Muscle layer of colon (tissue), 2 donors: ENCODE measurements around the gene CTRB1.
A peak's percentile ranks its signal among the peaks of the same experiment; 100 is the strongest.
"Not testable (repeated sequence)": the region's sequence is repeated elsewhere in the genome, so short reads cannot be mapped to it uniquely, and the experiment has no call there.

Source experiments
- H3K27ac ChIP-seq: one replicate; pipeline ENCODE4 v1.7.0; 2013; ENCODE audit warnings: low read depth, mild to moderate bottlenecking, low read length, moderate library complexity
- H3K27me3 ChIP-seq, 2 donors: one replicate each; pipeline ENCODE4 v1.7.0; 2013; ENCODE audit warnings: low read length in 2 of 2, mild to moderate bottlenecking in 2 of 2; ENCODE audit not compliant: insufficient read depth in 2 of 2, control insufficient read depth in 1 of 2
- H3K36me3 ChIP-seq: one replicate; pipeline ENCODE4 v1.7.0; 2013; ENCODE audit warnings: mild to moderate bottlenecking, low read length; ENCODE audit not compliant: insufficient read depth
- H3K4me1 ChIP-seq: one replicate; pipeline ENCODE4 v1.7.0; 2013; ENCODE audit warnings: mild to moderate bottlenecking, low read length; ENCODE audit not compliant: insufficient read depth
- H3K4me3 ChIP-seq, 2 donors: one replicate each; pipeline ENCODE4 v1.7.0; 2013; ENCODE audit warnings: low read length in 2 of 2, low read depth in 1 of 2, mild to moderate bottlenecking in 1 of 2, moderate library complexity in 1 of 2
- H3K9ac ChIP-seq: one replicate; pipeline ENCODE4 v1.7.0; 2013; ENCODE audit warnings: low read length
- H3K9me3 ChIP-seq: one replicate; pipeline ENCODE4 v1.7.0; 2013; ENCODE audit warnings: mild to moderate bottlenecking, low read length
- donor health status: abdominal sarcoma.
- donor health status: Adenocarcinoma of cecum.

The CTRB1 gene

DNA sequence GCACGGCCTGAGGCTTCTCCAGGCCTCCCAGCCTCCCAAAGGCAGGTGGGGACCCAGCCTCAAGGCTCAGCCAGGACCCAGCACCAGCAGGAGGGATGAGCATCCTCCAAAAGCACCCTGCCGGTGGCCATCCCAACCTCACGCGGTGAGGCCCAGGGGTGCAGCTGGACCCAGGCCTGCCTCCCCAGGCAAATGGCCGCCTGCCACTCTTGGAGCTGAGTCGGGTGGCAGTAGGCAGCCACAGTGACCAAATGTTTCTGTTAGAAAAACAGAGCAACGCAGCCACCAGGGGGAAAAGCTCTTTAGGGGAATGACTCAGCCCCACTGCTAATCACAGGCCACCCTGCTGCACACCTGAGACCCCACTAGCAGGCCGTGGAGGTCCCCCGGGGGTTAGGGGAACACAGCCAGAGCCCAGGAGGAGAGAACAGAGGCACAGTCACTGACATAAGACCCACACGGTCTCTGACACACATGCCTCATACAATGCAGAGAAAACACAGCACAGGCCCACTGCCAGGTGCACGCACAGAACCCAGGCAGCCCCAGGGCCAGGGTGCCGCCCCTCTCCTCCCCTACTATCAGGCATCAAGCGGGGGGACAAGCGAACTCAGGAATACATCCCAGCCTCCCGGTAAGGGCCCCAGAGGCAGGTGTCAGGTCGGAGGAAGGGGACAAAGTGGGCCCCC is 20.2 kb downstream of the CTRB1 start:
- Histone ChIP-seq H3K4me3 (no peak overlapping the region), H3K27ac (peak overlapping the region; percentile 73), H3K36me3 (peaks cover 22% of the 10 kb centered on the region), H3K27me3 (no peaks in the 10 kb centered on the region), H3K9me3 (no peaks in the 10 kb centered on the region), H3K4me1 (peaks cover 33% of the 10 kb centered on the region), H3K9ac (peak overlapping the region; percentile 1)

DNA sequence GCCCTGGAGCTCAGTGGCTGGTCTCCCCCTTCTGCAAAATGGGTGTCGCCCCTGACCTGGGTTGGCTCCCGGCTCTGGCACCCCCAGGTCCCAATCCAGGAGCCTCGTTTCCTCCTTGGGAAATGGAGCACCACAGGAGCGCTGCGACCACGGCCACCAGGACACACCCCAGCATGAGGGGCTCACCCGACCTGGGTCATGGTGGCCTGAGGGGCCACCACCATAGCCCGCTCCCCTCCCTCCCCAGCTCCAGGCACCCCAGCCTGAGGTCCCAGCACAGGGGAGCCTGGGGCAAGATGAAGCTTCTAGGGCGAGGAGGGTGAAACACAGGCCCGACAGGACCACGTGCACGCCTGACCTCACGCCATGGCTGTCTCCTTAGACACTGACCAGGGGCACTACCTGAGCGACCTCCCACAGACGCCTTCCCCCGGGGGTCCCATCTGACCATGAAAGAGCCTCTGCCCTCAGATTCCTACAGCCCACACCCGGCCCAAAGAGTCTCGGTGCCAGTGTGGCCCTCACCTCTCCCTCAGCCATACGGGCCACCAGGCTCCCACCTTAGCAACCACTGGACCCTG is 20.8 kb downstream of the CTRB1 start:
- H3K27me3 ChIP-seq: no peaks in the 10 kb centered on the region
- H3K27ac ChIP-seq: no peak overlapping the region
- peaks cover 22% of the 10 kb centered on the region for H3K36me3 ChIP-seq
- peaks cover 34% of the 10 kb centered on the region for H3K4me1 ChIP-seq
- no peaks in the 10 kb centered on the region for H3K9me3 ChIP-seq
- peak overlapping the region; percentile 1 for H3K9ac ChIP-seq
- H3K4me3 ChIP-seq: no peak overlapping the region

DNA sequence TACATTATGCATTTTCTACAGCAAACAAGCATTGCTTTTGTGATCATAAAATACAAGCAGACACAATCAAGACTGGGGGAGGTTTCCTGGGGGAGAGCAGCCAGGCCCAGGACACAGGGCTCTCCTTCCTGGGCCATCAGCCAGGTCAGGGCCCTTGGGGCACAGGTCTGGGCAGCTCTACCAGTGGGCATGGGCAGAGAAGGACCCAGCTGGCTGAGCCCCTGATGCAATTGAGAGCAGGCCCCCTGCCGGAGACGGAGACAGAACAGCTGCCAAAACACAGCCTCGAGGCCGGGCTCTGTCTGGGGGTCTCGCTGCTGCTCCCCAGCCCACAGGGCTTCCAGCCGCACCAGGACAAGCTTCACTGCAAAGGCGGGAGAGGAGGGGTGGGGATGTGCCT is 21.8 kb downstream of the CTRB1 start:
- not testable (repeated sequence) for H3K4me3 ChIP-seq, H3K9me3 ChIP-seq, H3K27me3 ChIP-seq, H3K27ac ChIP-seq, H3K9ac ChIP-seq
- Histone ChIP-seq H3K36me3 (peaks cover 13% of the 10 kb centered on the region), H3K4me1 (peaks cover 44% of the 10 kb centered on the region)

DNA sequence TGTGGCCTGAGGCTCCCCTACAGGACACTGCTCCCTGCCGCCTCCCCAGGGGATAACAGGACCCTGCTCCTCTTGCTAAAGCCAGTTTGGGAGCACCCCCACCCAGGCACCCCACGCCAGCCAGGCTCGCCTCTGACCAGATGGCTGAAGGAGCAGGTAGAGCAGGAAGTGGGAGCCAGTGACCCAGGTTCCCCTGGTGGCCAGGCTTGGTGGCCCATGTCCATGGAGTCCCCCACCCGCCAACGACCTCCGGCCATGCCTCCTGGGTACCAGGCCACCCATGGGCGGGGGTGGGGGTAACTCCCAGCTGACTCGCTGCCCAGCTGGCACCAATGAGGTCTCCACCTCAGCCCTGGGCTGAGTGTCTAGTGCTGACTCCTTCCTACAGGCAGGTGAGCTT is 22.6 kb downstream of the CTRB1 start:
- peaks cover 13% of the 10 kb centered on the region for H3K36me3 ChIP-seq
- H3K4me1 ChIP-seq: peaks cover 52% of the 10 kb centered on the region
- no peaks in the 10 kb centered on the region for H3K9me3 ChIP-seq
- no peak overlapping the region for H3K27ac ChIP-seq
- H3K4me3 ChIP-seq: no peak overlapping the region
- H3K27me3 ChIP-seq: no peaks in the 10 kb centered on the region
- H3K9ac ChIP-seq: no peak overlapping the region

DNA sequence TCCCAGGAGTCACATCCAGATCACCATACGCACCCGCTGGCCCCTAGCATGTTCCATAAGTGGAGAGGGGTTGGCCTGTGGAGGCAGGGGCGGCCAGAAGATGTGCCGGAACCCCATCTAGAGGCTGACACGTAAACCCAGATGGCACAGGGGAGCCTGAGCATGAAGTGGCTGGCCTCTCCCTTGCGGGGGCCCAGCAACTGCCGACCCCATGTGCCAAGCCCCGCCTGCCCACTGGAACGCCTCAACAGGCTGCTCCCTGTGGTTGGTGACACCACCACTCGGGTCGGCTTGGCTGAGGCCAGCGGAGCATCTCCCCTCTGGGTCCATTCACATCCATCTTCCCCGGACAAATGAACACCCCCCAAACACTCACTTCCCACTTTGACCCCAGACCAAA is 23.2 kb downstream of the CTRB1 start:
- Histone ChIP-seq H3K27ac (no peak overlapping the region), H3K4me1 (peaks cover 58% of the 10 kb centered on the region), H3K36me3 (peaks cover 13% of the 10 kb centered on the region), H3K9ac (no peak overlapping the region), H3K9me3 (no peaks in the 10 kb centered on the region), H3K27me3 (no peaks in the 10 kb centered on the region), H3K4me3 (no peak overlapping the region)

DNA sequence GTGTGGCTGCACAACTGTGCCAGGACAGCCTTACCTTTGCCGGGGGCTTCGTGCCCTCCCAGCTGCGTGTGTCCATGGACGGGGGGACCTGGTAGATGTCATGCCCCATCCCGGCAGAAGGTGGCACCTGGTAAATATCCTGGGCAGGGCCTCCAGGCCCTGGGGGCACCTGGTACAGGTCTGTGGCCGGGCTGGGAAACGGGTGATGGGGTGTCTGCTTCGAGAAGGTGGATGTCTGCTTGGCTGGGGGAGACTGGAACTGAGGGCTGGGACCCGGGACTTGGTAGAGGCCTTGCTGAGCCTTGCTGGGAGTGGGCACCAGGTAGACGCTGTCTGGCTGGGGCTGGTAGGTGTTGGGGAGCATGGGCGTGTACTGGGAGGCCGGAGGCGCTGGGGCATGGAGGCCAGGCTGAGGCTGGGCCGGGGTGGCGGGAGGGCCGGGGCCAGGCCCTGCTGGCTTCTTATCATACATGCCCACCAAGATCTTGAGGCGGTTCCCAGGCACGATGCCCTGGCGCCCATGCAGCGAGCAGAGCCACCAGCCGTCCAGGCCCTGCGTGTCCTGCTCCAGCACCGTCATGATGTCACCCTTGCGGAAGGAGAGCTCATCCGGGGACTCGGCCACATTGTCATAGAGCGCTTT is 23.8 kb downstream of the CTRB1 start:
- not testable (repeated sequence) for H3K9me3 ChIP-seq, H3K27me3 ChIP-seq, H3K9ac ChIP-seq, H3K27ac ChIP-seq, H3K4me3 ChIP-seq
- peaks cover 63% of the 10 kb centered on the region for H3K4me1 ChIP-seq
- H3K36me3 ChIP-seq: peaks cover 13% of the 10 kb centered on the region

DNA sequence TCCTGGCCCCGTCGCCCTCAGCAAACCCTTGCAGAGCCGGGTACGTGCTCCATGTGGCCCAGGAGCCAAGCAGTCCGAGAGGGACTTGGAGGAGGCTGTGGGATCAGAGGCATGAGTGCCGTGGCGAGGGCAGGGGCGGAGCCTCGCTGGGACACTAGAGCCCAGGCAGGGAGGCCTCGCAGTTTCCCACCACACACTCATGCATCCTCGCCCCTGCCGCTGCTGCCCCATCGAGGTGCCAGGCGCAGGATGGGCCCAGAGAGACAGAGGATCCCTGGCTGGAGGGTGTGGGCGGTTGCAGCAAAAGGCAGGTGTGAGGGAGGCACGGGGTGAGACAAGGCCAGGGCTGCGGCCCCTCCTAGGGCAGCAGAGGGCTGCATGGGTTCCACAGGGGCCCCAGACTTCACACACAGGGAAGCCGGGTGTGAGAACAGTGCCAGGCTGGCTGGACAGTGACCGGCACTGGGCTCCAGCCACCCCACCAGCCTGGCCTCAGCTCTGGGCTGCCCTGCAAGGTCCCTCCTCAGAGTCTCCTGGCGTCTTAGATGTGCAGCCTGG is 25.0 kb downstream of the CTRB1 start:
- no peak overlapping the region for H3K9ac ChIP-seq
- H3K4me3 ChIP-seq: no peak overlapping the region
- peaks cover 13% of the 10 kb centered on the region for H3K36me3 ChIP-seq
- no peaks in the 10 kb centered on the region for H3K27me3 ChIP-seq
- H3K9me3 ChIP-seq: no peaks in the 10 kb centered on the region
- peaks cover 63% of the 10 kb centered on the region for H3K4me1 ChIP-seq
- H3K27ac ChIP-seq: peak overlapping the region; percentile 83

DNA sequence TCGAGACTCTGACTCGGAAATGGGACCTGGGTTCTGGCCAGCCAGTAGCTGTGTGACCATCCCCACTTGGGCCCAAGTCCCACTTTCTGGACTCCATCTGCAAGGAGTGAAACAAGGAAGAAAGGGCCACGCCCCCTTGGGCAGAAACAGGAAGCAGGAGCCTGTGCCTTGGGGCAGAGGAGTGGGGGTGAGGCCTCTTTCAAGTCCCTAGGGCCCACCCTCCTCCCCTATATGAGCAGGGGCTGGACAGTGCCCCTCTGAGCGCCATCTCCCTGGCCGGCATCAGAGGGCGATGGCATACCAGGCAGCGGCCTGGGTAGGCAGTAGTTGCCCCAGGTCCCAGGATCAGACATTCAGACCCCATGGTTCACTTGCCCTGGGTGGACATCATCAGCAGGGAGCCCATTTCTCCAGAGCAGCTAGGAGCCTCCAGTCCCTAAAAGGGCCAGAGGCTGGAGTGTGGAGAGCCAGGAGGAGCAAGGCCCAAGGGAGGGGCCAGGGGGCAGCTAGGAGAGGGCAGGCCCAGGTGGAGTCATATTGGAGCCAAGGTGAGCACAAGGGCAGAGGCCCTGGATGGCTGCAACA is 25.5 kb downstream of the CTRB1 start:
- peaks cover 13% of the 10 kb centered on the region for H3K36me3 ChIP-seq
- peaks cover 63% of the 10 kb centered on the region for H3K4me1 ChIP-seq
- H3K9ac ChIP-seq: peak overlapping the region; percentile 71
- H3K27ac ChIP-seq: peak overlapping the region; percentile 83
- H3K9me3 ChIP-seq: no peaks in the 10 kb centered on the region
- no peak overlapping the region for H3K4me3 ChIP-seq
- H3K27me3 ChIP-seq: no peaks in the 10 kb centered on the region

DNA sequence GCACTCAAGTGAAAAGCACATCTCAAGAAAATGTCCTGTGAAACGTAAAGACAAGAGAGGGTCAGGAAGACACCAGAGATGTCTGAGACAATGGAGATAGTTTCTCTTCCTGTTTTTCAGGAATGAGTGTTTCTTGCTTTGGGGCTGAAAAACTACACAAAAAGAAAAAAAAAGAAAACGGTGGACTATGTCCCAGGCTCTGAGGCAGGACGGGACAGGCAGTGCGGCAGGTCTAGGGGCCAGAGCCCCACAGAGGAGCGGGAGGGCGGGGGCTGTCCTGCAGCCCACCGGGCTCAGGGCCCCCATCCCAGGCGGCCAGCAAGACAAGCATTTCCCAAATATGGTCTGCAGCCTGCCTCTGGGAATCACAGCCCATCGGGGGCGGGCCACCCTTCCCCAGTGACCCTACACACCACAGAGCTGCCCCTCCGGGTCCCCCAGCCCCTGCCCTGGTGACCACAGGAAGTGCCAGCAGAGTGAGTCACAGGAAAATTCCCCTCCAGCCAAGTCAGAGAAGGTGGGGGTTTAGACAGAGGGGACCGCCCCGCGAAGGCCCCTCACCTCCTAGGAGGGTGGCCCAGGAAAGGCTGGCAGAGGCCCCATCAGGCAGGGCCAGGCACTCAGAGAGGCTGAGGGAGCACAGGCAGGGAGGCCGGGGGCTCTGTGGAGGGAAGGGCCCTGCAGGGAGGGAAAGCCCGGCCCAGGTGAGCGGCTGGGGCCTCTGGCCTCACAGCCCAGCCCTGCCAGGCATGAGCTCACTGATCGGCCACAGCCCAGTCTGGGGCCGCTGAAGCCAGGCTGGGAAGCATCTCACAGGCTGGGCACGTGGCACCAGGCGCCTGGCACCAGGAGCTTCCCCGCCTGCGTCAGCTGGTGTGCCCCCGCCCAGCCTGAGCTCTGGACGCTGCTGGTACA is 26.3 kb downstream of the CTRB1 start:
- H3K27ac ChIP-seq: peak overlapping the region; percentile 83
- H3K9ac ChIP-seq: peak overlapping the region; percentile 71
- H3K4me3 ChIP-seq: no peak overlapping the region
- H3K27me3 ChIP-seq: no peaks in the 10 kb centered on the region
- no peaks in the 10 kb centered on the region for H3K9me3 ChIP-seq
- H3K4me1 ChIP-seq: peaks cover 70% of the 10 kb centered on the region
- peaks cover 13% of the 10 kb centered on the region for H3K36me3 ChIP-seq

DNA sequence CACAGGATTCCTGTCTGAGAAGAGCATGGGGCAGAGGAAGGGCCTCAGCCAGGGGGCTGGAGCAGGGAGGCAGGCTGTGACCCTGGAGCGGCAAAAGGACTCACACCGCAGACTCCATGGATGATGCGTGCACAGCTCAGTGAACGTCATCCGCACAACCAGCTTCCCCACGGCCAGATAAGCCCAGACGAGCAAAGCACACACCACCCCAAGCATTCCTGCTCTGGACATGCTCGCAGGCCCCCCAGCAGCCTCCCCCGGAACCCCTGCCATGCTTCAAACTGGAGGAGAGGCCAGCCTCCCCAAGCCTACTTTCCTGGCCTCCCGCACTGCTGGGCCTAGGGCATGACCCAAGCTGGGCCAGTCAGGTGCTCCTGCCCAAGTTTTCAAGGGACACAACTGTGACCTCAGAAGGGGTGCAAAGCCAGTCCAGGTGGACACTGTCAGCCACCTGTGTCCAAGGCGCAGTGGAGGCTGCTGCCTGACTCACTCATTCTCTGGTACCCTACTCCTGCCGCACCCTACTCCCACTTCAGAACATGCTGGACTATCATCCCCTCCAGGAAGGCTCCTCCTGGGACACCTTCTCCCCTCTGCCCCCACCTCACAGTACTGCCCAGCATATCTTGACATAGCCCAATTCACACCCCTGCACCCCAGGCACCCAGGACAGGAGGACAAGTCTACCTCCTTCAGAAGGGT is 27.9 kb downstream of the CTRB1 start:
- H3K27me3 ChIP-seq: no peaks in the 10 kb centered on the region
- H3K9me3 ChIP-seq: no peaks in the 10 kb centered on the region
- no peak overlapping the region for H3K9ac ChIP-seq
- H3K4me3 ChIP-seq: no peak overlapping the region
- H3K4me1 ChIP-seq: peaks cover 75% of the 10 kb centered on the region
- H3K36me3 ChIP-seq: peaks cover 8% of the 10 kb centered on the region
- H3K27ac ChIP-seq: peak overlapping the region; percentile 57
